ENCODE data around the gene PLCD3.

PLCD3 gene

GRCh38 chr17:45086391-45086790, 45.9 kb downstream of the PLCD3 start:
- Histone ChIP-seq H3K9ac (ENCODE audit: low read length) (no peak overlapping the region), H4K12ac (ENCODE audit: low read depth, low read length) (no peak overlapping the region), H3K36me3 (ENCODE audit: control insufficient read depth in 1 of 2, insufficient read depth in 2 of 2, low read length in 2 of 2) (peaks cover 58 to 65% of the 10 kb centered on the region in 2 experiments), H3K79me1 (ENCODE audit: low read length) (no peaks in the 10 kb centered on the region), H3K23ac (ENCODE audit: low read length) (no peak overlapping the region), H3K18ac (ENCODE audit: low read length) (no peak overlapping the region), H3K4me2 (ENCODE audit: low read length) (no peak overlapping the region), H3K9me3 (ENCODE audit: insufficient read depth, low read depth, low read length) (peaks cover 2% of the 10 kb centered on the region), H2BK120ac (ENCODE audit: insufficient read depth, low read length, poor library complexity) (no peak overlapping the region), H3K27ac (ENCODE audit: low read depth, low read length) (no peak overlapping the region), H2BK12ac (ENCODE audit: low read length) (no peak overlapping the region), H2BK5ac (ENCODE audit: low read depth, low read length, poor library complexity) (no peak overlapping the region), H3K79me2 (ENCODE audit: control insufficient read depth, insufficient read depth, low read length, poor library complexity) (no peaks in the 10 kb centered on the region), H2AFZ (ENCODE audit: insufficient read depth, low read length, poor library complexity) (no peak overlapping the region), H3K27me3 (ENCODE audit: insufficient read depth, low read length) (no peaks in the 10 kb centered on the region), H2AK5ac (ENCODE audit: low read length) (no peak overlapping the region), H3K4ac (ENCODE audit: low read depth, low read length) (no peak overlapping the region), H3K4me1 (ENCODE audit: control insufficient read depth in 1 of 2, insufficient read depth in 2 of 2, low read length in 2 of 2) (no peaks in the 10 kb centered on the region), H4K8ac (ENCODE audit: low read depth, low read length) (no peak overlapping the region), H4K91ac (ENCODE audit: low read depth, low read length) (no peak overlapping the region), H3K14ac (ENCODE audit: low read length) (no peak overlapping the region), H3K4me3 (ENCODE audit: low read depth, low read length) (no peak overlapping the region)
- no peak for DNase-seq
- WGBS (ENCODE audit: extremely low coverage, insufficient coverage, insufficient read length): no CpG with 5 or more reads among the region's 4 CpGs

GRCh38 chr17:45081047-45081703, 51.1 kb downstream of the PLCD3 start:
- H3K79me2 ChIP-seq (ENCODE audit: control insufficient read depth, insufficient read depth, low read length, poor library complexity): no peaks in the 10 kb centered on the region
- H3K27ac ChIP-seq (ENCODE audit: low read depth, low read length): no peak overlapping the region
- no peak overlapping the region for H3K14ac ChIP-seq (ENCODE audit: low read length)
- H3K18ac ChIP-seq (ENCODE audit: low read length): no peak overlapping the region
- no peak overlapping the region for H4K91ac ChIP-seq (ENCODE audit: low read depth, low read length)
- H2BK5ac ChIP-seq (ENCODE audit: low read depth, low read length, poor library complexity): no peak overlapping the region
- DNase-seq: no peak
- H3K9ac ChIP-seq (ENCODE audit: low read length): no peak overlapping the region
- no peak overlapping the region for H2BK120ac ChIP-seq (ENCODE audit: insufficient read depth, low read length, poor library complexity)
- H3K23ac ChIP-seq (ENCODE audit: low read length): no peak overlapping the region
- H2BK12ac ChIP-seq (ENCODE audit: low read length): no peak overlapping the region
- no peak overlapping the region for H2AK5ac ChIP-seq (ENCODE audit: low read length)
- no peak overlapping the region for H3K4me2 ChIP-seq (ENCODE audit: low read length)
- peaks cover 25 to 30% of the 10 kb centered on the region in 2 experiments for H3K36me3 ChIP-seq (ENCODE audit: control insufficient read depth in 1 of 2, insufficient read depth in 2 of 2, low read length in 2 of 2)
- no peak overlapping the region for H2AFZ ChIP-seq (ENCODE audit: insufficient read depth, low read length, poor library complexity)
- no peaks in the 10 kb centered on the region for H3K79me1 ChIP-seq (ENCODE audit: low read length)
- no peaks in the 10 kb centered on the region for H3K4me1 ChIP-seq (ENCODE audit: control insufficient read depth in 1 of 2, insufficient read depth in 2 of 2, low read length in 2 of 2)
- H3K27me3 ChIP-seq (ENCODE audit: insufficient read depth, low read length): no peaks in the 10 kb centered on the region
- H3K9me3 ChIP-seq (ENCODE audit: insufficient read depth, low read depth, low read length): peaks cover 2% of the 10 kb centered on the region
- no peak overlapping the region for H4K8ac ChIP-seq (ENCODE audit: low read depth, low read length)
- no CpG with 5 or more reads among the region's 6 CpGs for WGBS (ENCODE audit: extremely low coverage, insufficient coverage, insufficient read length)
- H4K12ac ChIP-seq (ENCODE audit: low read depth, low read length): no peak overlapping the region
- H3K4me3 ChIP-seq (ENCODE audit: low read depth, low read length): no peak overlapping the region
- no peak overlapping the region for H3K4ac ChIP-seq (ENCODE audit: low read depth, low read length)

GRCh38 chr17:45077643-45078042, 54.7 kb downstream of the PLCD3 start:
- peaks cover 17 to 27% of the 10 kb centered on the region in 2 experiments for H3K36me3 ChIP-seq (ENCODE audit: control insufficient read depth in 1 of 2, insufficient read depth in 2 of 2, low read length in 2 of 2)
- H4K91ac ChIP-seq (ENCODE audit: low read depth, low read length): no peak overlapping the region
- WGBS (ENCODE audit: extremely low coverage, insufficient coverage, insufficient read length): no CpG with 5 or more reads among the region's 3 CpGs
- H3K4me2 ChIP-seq (ENCODE audit: low read length): no peak overlapping the region
- H2AFZ ChIP-seq (ENCODE audit: insufficient read depth, low read length, poor library complexity): no peak overlapping the region
- no peak overlapping the region for H3K14ac ChIP-seq (ENCODE audit: low read length)
- no peak overlapping the region for H2BK120ac ChIP-seq (ENCODE audit: insufficient read depth, low read length, poor library complexity)
- H2AK5ac ChIP-seq (ENCODE audit: low read length): no peak overlapping the region
- H3K18ac ChIP-seq (ENCODE audit: low read length): no peak overlapping the region
- H3K27ac ChIP-seq (ENCODE audit: low read depth, low read length): no peak overlapping the region
- H3K23ac ChIP-seq (ENCODE audit: low read length): no peak overlapping the region
- H3K79me2 ChIP-seq (ENCODE audit: control insufficient read depth, insufficient read depth, low read length, poor library complexity): peaks cover 3% of the 10 kb centered on the region
- no peak for DNase-seq
- peak overlapping the region; percentile 52 for H3K4ac ChIP-seq (ENCODE audit: low read depth, low read length)
- H4K12ac ChIP-seq (ENCODE audit: low read depth, low read length): no peak overlapping the region
- H3K9me3 ChIP-seq (ENCODE audit: insufficient read depth, low read depth, low read length): peaks cover 2% of the 10 kb centered on the region
- H3K9ac ChIP-seq (ENCODE audit: low read length): no peak overlapping the region
- H2BK5ac ChIP-seq (ENCODE audit: low read depth, low read length, poor library complexity): no peak overlapping the region
- H3K79me1 ChIP-seq (ENCODE audit: low read length): no peaks in the 10 kb centered on the region
- no peak overlapping the region for H4K8ac ChIP-seq (ENCODE audit: low read depth, low read length)
- H3K4me3 ChIP-seq (ENCODE audit: low read depth, low read length): no peak overlapping the region
- peaks cover 0 to 2% of the 10 kb centered on the region in 2 experiments for H3K4me1 ChIP-seq (ENCODE audit: control insufficient read depth in 1 of 2, insufficient read depth in 2 of 2, low read length in 2 of 2)
- no peak overlapping the region for H2BK12ac ChIP-seq (ENCODE audit: low read length)
- H3K27me3 ChIP-seq (ENCODE audit: insufficient read depth, low read length): no peaks in the 10 kb centered on the region

- Histone ChIP-seq H2AK5ac (ENCODE audit: low read length) (no peak overlapping the region), H2BK120ac (ENCODE audit: insufficient read depth, low read length, poor library complexity) (no peak overlapping the region), H4K12ac (ENCODE audit: low read depth, low read length) (no peak overlapping the region), H3K27me3 (ENCODE audit: insufficient read depth, low read length) (no peaks in the 10 kb centered on the region), H3K23ac (ENCODE audit: low read length) (no peak overlapping the region), H2AFZ (ENCODE audit: insufficient read depth, low read length, poor library complexity) (no peak overlapping the region), H3K4me1 (ENCODE audit: control insufficient read depth in 1 of 2, insufficient read depth in 2 of 2, low read length in 2 of 2) (peaks cover 0 to 2% of the 10 kb centered on the region in 2 experiments), H2BK5ac (ENCODE audit: low read depth, low read length, poor library complexity) (no peak overlapping the region), H3K18ac (ENCODE audit: low read length) (no peak overlapping the region), H4K91ac (ENCODE audit: low read depth, low read length) (no peak overlapping the region), H3K36me3 (ENCODE audit: control insufficient read depth in 1 of 2, insufficient read depth in 2 of 2, low read length in 2 of 2) (peaks cover 13 to 19% of the 10 kb centered on the region in 2 experiments), H3K4me3 (ENCODE audit: low read depth, low read length) (no peak overlapping the region), H3K4me2 (ENCODE audit: low read length) (no peak overlapping the region), H3K79me1 (ENCODE audit: low read length) (no peaks in the 10 kb centered on the region), H3K4ac (ENCODE audit: low read depth, low read length) (no peak overlapping the region), H3K14ac (ENCODE audit: low read length) (no peak overlapping the region), H3K9ac (ENCODE audit: low read length) (no peak overlapping the region), H2BK12ac (ENCODE audit: low read length) (no peak overlapping the region), H4K8ac (ENCODE audit: low read depth, low read length) (no peak overlapping the region), H3K9me3 (ENCODE audit: insufficient read depth, low read depth, low read length) (no peaks in the 10 kb centered on the region), H3K79me2 (ENCODE audit: control insufficient read depth, insufficient read depth, low read length, poor library complexity) (peaks cover 3% of the 10 kb centered on the region), H3K27ac (ENCODE audit: low read depth, low read length) (peak overlapping the region; percentile 52)
- no CpG with 5 or more reads among the region's 5 CpGs for WGBS (ENCODE audit: extremely low coverage, insufficient coverage, insufficient read length)
- DNase-seq: peak in 1 of 2 donors; percentile 21
Measured at GRCh38 chr17:45073414-45074070, 58.8 kb downstream of the PLCD3 start.

All from trophoblast cell (in vitro differentiated cells and primary cell).